SU-DHL-6 (cell line): ENCODE data around the gene FOXN3.

Source experiments
- H2AFZ ChIP-seq: fragments of 200-600 bp; sonication (generic); 2 replicates; pipeline ENCODE4 v1.6.1; 2014; ENCODE audit warnings: low read depth, mild to moderate bottlenecking, moderate library complexity, mixed read lengths, antibody characterized with exemption, low read length; ENCODE audit not compliant: severe bottlenecking
- H3F3A ChIP-seq: fragments of 200-600 bp; shearing (Covaris generic); 2 replicates; pipeline ENCODE4 v1.6.0; 2016; ENCODE audit warnings: antibody characterized with exemption, mild to moderate bottlenecking; ENCODE audit not compliant: insufficient read depth
- H3K27ac ChIP-seq: fragments of 200-600 bp; sonication (generic); 2 replicates; pipeline ENCODE4 v1.5.1; 2016; ENCODE audit warnings: low read depth, mild to moderate bottlenecking, low read length, moderate library complexity, mixed read lengths
- H3K27me3 ChIP-seq: fragments of 200-600 bp; sonication (generic), shearing (Covaris generic); 2 replicates; pipeline ENCODE4 v1.6.0; 2014; ENCODE audit warnings: mild to moderate bottlenecking, low read length
- H3K36me3 ChIP-seq: fragments of 200-600 bp; sonication (generic); 2 replicates; pipeline ENCODE4 v1.6.1; 2014; ENCODE audit warnings: mild to moderate bottlenecking, low read length, mixed read lengths
- H3K4me2 ChIP-seq: fragments of 300-600, 200-600 bp; shearing (Covaris generic), sonication (generic); 2 replicates; pipeline ENCODE4 v1.6.0; 2014; ENCODE audit warnings: low read length, low read depth, mild to moderate bottlenecking; ENCODE audit not compliant: poor library complexity, severe bottlenecking
- H3K4me3 ChIP-seq: fragments of 200-600 bp; sonication (generic); 2 replicates; pipeline ENCODE4 v1.5.1; 2014; ENCODE audit warnings: antibody characterized with exemption, low read length, mild to moderate bottlenecking, mixed read lengths; ENCODE audit not compliant: insufficient read depth, poor library complexity, severe bottlenecking
- H3K79me2 ChIP-seq: fragments of 200-600 bp; sonication (generic); 2 replicates; pipeline ENCODE4 v1.6.1; 2014; ENCODE audit warnings: mild to moderate bottlenecking, low read length, moderate library complexity; ENCODE audit not compliant: insufficient read depth
- H3K9ac ChIP-seq: fragments of 200-600 bp; sonication (generic); 2 replicates; pipeline ENCODE4 v1.7.0; 2014; ENCODE audit warnings: mild to moderate bottlenecking, low read length
- H3K9me2 ChIP-seq: fragments of 200-600 bp; sonication (generic); replicated peaks from 2 replicates; pipeline ENCODE4 v1.6.1; 2014; ENCODE audit warnings: low read length; ENCODE audit not compliant: insufficient read depth
- H3K9me3 ChIP-seq: fragments of 200-600 bp; sonication (generic); 2 replicates; pipeline ENCODE4 v1.6.1; 2014; ENCODE audit warnings: low read length, mixed read lengths; ENCODE audit not compliant: insufficient read depth
- H4K20me1 ChIP-seq: fragments of 200-600 bp; sonication (generic); 2 replicates; pipeline ENCODE4 v1.6.1; 2014; ENCODE audit warnings: low read depth, mild to moderate bottlenecking, antibody characterized with exemption, low read length, moderate library complexity, mixed read lengths
- CTCF ChIP-seq: fragments of 200-600 bp; sonication (generic); IDR thresholded peaks from one replicate; pipeline ENCODE4 v1.5.1; 2017; ENCODE audit warnings: antibody characterized with exemption, mild to moderate bottlenecking, low read length, moderate library complexity; ENCODE audit not compliant: insufficient read depth, poor library complexity, severe bottlenecking
- EZH2phosphoT487 ChIP-seq: fragments of 200-600 bp; sonication (generic), shearing (Covaris generic); conservative IDR thresholded peaks from 2 replicates; pipeline ENCODE4 v1.6.1; 2018; ENCODE audit warnings: mild to moderate bottlenecking, antibody characterized with exemption, low read length, moderate library complexity, mixed read lengths

Gene FOXN3

GRCh38 chr14:89402363-89402762 is 14.7 kb downstream of the FOXN3 start:
- Histone ChIP-seq H3K27ac (no peak overlapping the region), H3K4me2 (no peak overlapping the region)

DNA sequence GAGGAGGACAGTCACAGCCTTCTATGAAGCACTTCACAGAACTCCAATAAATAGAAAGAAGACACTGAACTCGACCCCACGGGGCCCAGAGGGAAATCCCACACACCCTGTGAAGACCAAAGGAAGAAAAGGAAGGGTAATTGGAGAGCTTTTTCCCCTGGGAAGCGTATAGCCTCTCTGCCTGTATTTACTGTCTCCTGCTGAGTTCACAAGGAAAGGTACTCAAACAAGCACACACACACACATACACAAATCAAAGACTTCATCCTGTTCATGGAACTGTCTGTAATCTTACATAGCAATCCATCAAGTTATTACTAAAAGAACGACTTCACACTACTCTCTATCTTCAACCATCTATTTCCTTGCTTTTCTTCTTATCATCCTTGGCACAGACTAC is 15.3 kb downstream of the FOXN3 start:
- TF ChIP-seq CTCF (no peak), EZH2phosphoT487 (no peak)
- no peak overlapping the region for H3K4me3 ChIP-seq
- no peaks in the 10 kb centered on the region for H3K9me2 ChIP-seq
- H3K27ac ChIP-seq, result no peak overlapping the region
- H3K9ac ChIP-seq, result no peak overlapping the region
- H3K27me3 ChIP-seq, result no peaks in the 10 kb centered on the region
- H3K79me2 ChIP-seq, result peaks cover 100% of the 10 kb centered on the region
- no peak overlapping the region for H2AFZ ChIP-seq
- H3K36me3 ChIP-seq, result 0 out of 2 replicates have a peak, but pooled peaks cover 2% of the 10 kb centered on the region
- no peak overlapping the region for H3K4me2 ChIP-seq
- peaks cover 6% of the 10 kb centered on the region; the same call in 1 of the 2 replicates for H3F3A ChIP-seq
- no peaks in the 10 kb centered on the region for H3K9me3 ChIP-seq
- no peaks in the 10 kb centered on the region; the same call in 1 of the 2 replicates for H4K20me1 ChIP-seq

More at GRCh38 chr14:89402363-89402762, 14.7 kb downstream of the FOXN3 start:
- Histone ChIP-seq H3K9me2 (no peaks in the 10 kb centered on the region), H4K20me1 (no peaks in the 10 kb centered on the region; the same call in 1 of the 2 replicates), H2AFZ (no peak overlapping the region), H3K79me2 (peaks cover 100% of the 10 kb centered on the region), H3F3A (peaks cover 6% of the 10 kb centered on the region; the same call in 1 of the 2 replicates), H3K36me3 (0 out of 2 replicates have a peak, but pooled peaks cover 2% of the 10 kb centered on the region), H3K4me3 (no peak overlapping the region), H3K9me3 (no peaks in the 10 kb centered on the region), H3K9ac (no peak overlapping the region), H3K27me3 (no peaks in the 10 kb centered on the region)
- TF ChIP-seq CTCF (no peak), EZH2phosphoT487 (no peak)

GRCh38 chr14:89401241-89401640 is 15.8 kb downstream of the FOXN3 start:
- no peaks in the 10 kb centered on the region for H3K27me3 ChIP-seq
- H3K4me2 ChIP-seq, result no peak overlapping the region
- no peak overlapping the region for H2AFZ ChIP-seq
- no peak overlapping the region for H3K27ac ChIP-seq
- H3K79me2 ChIP-seq, result peaks cover 100% of the 10 kb centered on the region
- H3K9me3 ChIP-seq, result no peaks in the 10 kb centered on the region
- H3K9ac ChIP-seq, result no peak overlapping the region
- no peaks in the 10 kb centered on the region; the same call in 1 of the 2 replicates for H4K20me1 ChIP-seq
- no peak overlapping the region for H3K4me3 ChIP-seq
- TF ChIP-seq EZH2phosphoT487 (no peak), CTCF (no peak)
- H3K36me3 ChIP-seq, result 0 out of 2 replicates have a peak, but pooled peaks cover 2% of the 10 kb centered on the region
- H3K9me2 ChIP-seq, result no peaks in the 10 kb centered on the region
- 0 out of 2 replicates have a peak, but pooled peaks cover 3% of the 10 kb centered on the region for H3F3A ChIP-seq
